Limb (tissue), 2 donors: Measurements from ENCODE around the gene CNTD1.
"Not testable (repeated sequence)": the region's sequence is repeated elsewhere in the genome, so short reads cannot be mapped to it uniquely, and the experiment has no call there.

ENCODE experiments used
- DNase-seq, 2 donors: peaks; one replicate each; pipeline ENCODE4 v3.0.0-alpha.2; 2016; ENCODE audit errors: extremely low spot score in 2 of 2

Gene CNTD1

GRCh38 chr17:42844761-42845555 is 46.3 kb downstream of the CNTD1 start:
- no peak for DNase-seq

DNA sequence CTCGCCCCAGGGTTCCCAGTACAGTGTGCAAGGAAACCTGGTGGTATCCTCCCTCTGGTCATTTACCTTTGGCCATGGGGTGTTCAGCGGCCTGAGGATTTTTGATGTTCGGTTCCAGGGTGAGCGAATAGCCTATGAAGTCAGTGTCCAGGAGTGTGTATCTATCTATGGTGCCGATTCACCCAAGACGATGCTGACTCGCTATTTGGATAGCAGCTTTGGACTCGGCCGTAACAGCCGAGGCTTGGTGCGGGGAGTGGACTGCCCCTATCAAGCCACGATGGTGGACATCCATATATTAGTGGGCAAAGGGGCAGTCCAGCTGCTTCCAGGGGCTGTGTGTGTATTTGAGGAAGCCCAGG is 46.9 kb downstream of the CNTD1 start:
- DNase-seq: no peak

GRCh38 chr17:42845918-42846593 is 47.4 kb downstream of the CNTD1 start:
- no peak for DNase-seq

DNA sequence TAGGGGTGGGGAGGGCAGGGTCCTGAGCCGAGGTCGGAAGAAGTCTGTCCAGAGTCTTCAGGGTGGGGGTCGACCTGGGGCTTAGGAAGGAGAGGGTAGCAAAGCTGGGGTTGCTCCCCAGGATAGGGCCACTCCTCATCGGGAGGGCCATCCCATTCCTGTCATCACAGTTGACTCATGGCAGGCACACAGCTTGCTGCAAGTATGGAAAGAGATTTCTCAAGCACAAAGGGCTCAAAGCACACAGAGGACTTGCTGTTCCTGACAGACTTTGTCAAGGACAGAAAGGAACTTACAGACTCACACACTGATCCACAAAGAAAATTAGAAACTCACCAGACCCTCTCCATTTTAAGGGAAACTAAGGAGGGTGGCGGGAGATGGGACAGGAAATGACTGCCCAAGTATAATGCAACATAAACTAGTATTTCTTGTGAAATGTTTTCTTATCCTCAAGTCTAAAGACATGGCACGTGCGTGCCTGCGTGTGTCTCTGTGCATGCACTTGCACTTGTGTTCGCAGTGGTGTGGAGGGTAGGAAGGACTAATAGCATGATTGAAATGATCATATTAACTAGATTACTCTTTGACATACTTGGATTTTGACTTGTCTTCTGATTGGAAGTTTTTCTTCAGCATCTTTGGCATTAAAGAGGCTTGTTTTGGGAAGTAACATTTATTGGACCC is 48.1 kb downstream of the CNTD1 start:
- no peak for DNase-seq

DNA sequence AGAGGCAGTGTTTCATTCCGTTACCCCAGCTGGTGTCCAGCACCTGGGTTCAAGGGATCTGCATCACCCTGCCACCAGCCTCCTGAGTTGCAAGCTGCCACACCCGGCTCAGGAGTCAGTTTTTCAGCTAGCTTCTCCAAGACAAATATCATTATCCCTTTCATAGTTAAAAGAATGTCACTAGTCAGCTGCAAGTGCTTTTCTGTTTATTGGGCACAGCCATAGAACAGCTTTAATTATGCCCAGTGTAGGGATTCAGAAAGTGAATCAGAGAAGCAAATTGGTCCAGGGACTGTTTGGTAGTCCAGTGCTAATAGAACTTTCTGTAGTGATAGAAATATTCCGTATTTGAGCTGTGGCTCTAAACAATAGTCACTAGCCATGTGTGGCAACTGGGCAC is 49.4 kb downstream of the CNTD1 start:
- no peak for DNase-seq

- DNase-seq: no peak
Observed at GRCh38 chr17:42849031-42849430, 50.4 kb downstream of the CNTD1 start.

GRCh38 chr17:42849451-42850181 is 51.0 kb downstream of the CNTD1 start:
- no peak for DNase-seq

- DNase-seq: no peak
Observed at GRCh38 chr17:42850954-42851353, 52.3 kb downstream of the CNTD1 start, which contains the start of gene AOC3. AOC3 (plus strand) TSS chr17:42851199; CDS start chr17:42851344, 145 bp downstream.

- DNase-seq: not testable (repeated sequence)
Observed at GRCh38 chr17:42851371-42852240, 52.9 kb downstream of the CNTD1 start.

DNA sequence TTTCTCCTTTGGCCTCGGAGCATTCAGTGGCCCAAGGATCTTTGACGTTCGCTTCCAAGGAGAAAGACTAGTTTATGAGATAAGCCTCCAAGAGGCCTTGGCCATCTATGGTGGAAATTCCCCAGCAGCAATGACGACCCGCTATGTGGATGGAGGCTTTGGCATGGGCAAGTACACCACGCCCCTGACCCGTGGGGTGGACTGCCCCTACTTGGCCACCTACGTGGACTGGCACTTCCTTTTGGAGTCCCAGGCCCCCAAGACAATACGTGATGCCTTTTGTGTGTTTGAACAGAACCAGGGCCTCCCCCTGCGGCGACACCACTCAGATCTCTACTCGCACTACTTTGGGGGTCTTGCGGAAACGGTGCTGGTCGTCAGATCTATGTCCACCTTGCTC is 53.7 kb downstream of the CNTD1 start:
- DNase-seq: no peak

DNA sequence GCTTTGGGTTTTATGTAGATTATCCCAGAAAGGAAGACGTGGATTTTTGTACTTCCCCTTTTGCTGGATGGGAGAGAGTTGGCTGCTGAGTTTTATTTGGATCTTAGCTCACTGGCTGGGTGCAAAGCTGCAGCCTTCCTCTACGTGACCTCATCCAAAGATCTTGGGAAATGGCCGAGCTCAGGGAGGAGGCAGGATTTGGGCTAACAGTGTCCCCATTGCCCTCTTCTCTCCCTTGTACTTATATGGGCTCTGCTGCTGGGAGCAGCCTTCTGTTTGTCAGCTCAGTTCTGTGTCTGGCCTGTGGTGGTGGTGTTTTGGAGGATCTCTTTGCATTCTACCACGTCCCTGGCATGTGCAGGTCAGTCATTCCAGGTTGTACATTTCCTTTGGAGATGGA is 54.3 kb downstream of the CNTD1 start:
- DNase-seq: no peak

DNA sequence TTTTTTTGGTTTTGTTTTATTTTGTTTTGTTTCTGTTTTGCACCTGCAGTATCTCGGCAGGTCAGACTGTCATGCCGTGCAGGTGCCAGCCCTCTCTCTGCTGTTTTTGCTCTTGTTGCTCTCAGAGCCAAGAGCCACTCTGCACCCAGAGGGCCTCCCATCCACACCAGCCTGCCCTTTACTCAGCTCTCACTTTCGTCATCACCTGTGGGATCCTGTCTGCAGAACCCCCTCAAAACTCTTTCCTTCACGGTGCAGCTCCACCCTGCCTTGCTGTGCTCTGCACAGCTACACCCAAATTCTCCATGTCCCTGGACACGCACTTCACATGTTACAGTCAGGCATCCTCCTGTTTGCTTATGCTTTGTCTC is 54.9 kb downstream of the CNTD1 start:
- no peak for DNase-seq

GRCh38 chr17:42853968-42854790 is 55.5 kb downstream of the CNTD1 start:
- DNase-seq: no peak

- no peak for DNase-seq
Observed at GRCh38 chr17:42855048-42855596, 56.5 kb downstream of the CNTD1 start.

DNA sequence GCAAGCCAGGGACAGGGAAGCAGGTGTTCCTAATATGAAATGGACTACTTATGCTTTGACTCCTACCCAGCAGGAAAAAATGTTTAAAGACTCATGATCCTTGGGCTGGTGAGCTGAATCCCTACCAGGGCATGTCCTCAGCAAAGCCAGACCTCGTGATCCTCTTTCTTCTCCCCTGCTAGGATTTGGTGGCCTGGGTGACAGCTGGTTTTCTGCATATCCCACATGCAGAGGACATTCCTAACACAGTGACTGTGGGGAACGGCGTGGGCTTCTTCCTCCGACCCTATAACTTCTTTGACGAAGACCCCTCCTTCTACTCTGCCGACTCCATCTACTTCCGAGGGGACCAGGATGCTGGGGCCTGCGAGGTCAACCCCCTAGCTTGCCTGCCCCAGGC is 57.4 kb downstream of the CNTD1 start:
- DNase-seq: not testable (repeated sequence)

GRCh38 chr17:42856516-42856915 is 57.9 kb downstream of the CNTD1 start:
- not testable (repeated sequence) for DNase-seq

DNA sequence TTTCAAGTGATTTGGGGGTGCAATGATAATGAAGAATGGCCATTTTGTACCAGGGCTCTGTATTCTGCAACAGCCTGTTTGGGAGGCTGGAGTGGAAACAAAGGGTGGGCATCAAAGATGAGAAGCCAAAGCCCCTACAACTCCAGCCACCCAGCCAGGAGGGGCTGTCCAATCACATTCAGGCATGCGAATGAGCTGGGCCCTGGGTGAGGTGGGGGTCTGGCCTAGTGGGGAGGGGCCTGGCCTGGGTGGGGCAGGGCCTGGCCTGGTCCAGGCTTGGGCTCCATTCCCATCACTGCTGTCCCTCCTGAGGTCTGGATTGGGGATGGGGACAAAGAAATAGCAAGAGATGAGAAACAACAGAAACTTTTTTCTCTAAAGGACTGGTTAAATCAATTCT is 58.7 kb downstream of the CNTD1 start:
- DNase-seq: no peak
